ENCODE results near the gene PRKN.

DNA sequence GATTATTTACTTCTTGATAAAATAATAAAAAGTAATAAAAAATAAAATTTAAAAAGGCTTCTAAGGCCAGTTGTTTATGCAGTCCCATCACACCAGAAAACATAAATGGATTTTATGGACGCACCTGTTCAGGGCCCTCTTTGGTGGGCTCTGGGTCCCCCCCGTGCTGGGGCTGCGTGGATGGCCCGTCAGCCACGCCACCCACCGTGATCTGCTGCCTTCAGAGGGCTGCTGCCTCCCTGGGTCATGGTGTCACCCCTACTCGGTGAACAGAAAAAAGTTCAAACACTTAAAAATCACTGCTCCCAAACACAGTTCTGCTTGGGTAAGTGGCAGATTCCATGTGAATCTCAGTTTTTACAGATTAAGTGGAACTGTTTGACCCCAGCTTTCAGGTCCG lies 1006.1 kb downstream of the PRKN start:
- TF ChIP-seq EZH2 (IDR thresholded peaks at IDR 0.05; ENCODE audit: borderline replicate concordance, low read depth, low read length, severe bottlenecking) (no peak), CTCF (IDR thresholded peaks at IDR 0.05; ENCODE audit: extremely low read depth in 1 of 2, insufficient read depth in 1 of 2, low read depth in 1 of 2, low read length in 2 of 2) (no peak), POLR2AphosphoS5 (IDR thresholded peaks at IDR 0.05; ENCODE audit: insufficient read depth, low read depth, low read length) (no peak), MYC (IDR thresholded peaks at IDR 0.05; ENCODE audit: low read depth, low read length) (no peak), POLR2A (IDR thresholded peaks at IDR 0.05; ENCODE audit: low read depth, low read length) (no peak), FOS (IDR thresholded peaks at IDR 0.05; ENCODE audit: borderline replicate concordance, insufficient read depth, low read length) (no peak), GATA2 (IDR thresholded peaks at IDR 0.05; ENCODE audit: insufficient read depth, insufficient read length, low read depth, low read length) (no peak)

All from endothelial cell of umbilical vein (primary cell).